ENCODE data around the gene FBN1. TPM values are rescaled to one million over a fixed set of nuclear protein-coding genes. Genes with fewer than 3 reads are reported as not detected.
A peak's percentile ranks its signal among the peaks of the same experiment; 100 is the strongest.

FBN1 gene
- total RNA-seq, 6 experiments from 2014 or later: 1.7 to 12.0 (median 8.7) TPM

- H3K27me3 ChIP-seq: no peaks in the 10 kb centered on the region
- intact Hi-C loops (cut with DNase I): no loop called here
- H3K36me3 ChIP-seq: no peaks in the 10 kb centered on the region
- ATAC-seq: peak in 1 of 4 donors; percentile 13
- TF ChIP-seq POLR2A (IDR thresholded peaks at IDR 0.05): no peak
- TF ChIP-seq, protein P1, sequence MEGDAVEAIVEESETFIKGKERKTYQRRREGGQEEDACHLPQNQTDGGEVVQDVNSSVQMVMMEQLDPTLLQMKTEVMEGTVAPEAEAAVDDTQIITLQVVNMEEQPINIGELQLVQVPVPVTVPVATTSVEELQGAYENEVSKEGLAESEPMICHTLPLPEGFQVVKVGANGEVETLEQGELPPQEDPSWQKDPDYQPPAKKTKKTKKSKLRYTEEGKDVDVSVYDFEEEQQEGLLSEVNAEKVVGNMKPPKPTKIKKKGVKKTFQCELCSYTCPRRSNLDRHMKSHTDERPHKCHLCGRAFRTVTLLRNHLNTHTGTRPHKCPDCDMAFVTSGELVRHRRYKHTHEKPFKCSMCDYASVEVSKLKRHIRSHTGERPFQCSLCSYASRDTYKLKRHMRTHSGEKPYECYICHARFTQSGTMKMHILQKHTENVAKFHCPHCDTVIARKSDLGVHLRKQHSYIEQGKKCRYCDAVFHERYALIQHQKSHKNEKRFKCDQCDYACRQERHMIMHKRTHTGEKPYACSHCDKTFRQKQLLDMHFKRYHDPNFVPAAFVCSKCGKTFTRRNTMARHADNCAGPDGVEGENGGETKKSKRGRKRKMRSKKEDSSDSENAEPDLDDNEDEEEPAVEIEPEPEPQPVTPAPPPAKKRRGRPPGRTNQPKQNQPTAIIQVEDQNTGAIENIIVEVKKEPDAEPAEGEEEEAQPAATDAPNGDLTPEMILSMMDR (IDR thresholded peaks at IDR 0.05): no peak
- no peak overlapping the region for H3K4me3 ChIP-seq
- no peak overlapping the region for H3K27ac ChIP-seq
- H3K9me3 ChIP-seq: no peaks in the 10 kb centered on the region
- DNase-seq: no peak
- 61% methylated on average over 3 of the region's 3 CpGs for WGBS (ENCODE audit: insufficient coverage, low coverage, low lambda C conversion rate, missing lambda C conversion rate)
- H3K4me1 ChIP-seq: no peaks in the 10 kb centered on the region
Measured at GRCh38 chr15:48451736-48452135, 193.8 kb downstream of the FBN1 start.

- H3K4me3 ChIP-seq: no peak overlapping the region
- no peak for TF ChIP-seq POLR2A (IDR thresholded peaks at IDR 0.05)
- TF ChIP-seq, protein P1 (IDR thresholded peaks at IDR 0.05): no peak
- H3K27me3 ChIP-seq: no peaks in the 10 kb centered on the region
- H3K27ac ChIP-seq: no peak overlapping the region
- 26% methylated on average over 3 of the region's 3 CpGs for WGBS (ENCODE audit: insufficient coverage, low coverage, low lambda C conversion rate, missing lambda C conversion rate)
- no peak for DNase-seq
- H3K9me3 ChIP-seq: no peaks in the 10 kb centered on the region
- no peaks in the 10 kb centered on the region for H3K4me1 ChIP-seq
- no peaks in the 10 kb centered on the region for H3K36me3 ChIP-seq
- intact Hi-C loops (cut with DNase I): no loop called here
- peak in 1 of 4 donors; percentile 47 for ATAC-seq
Measured at GRCh38 chr15:48451241-48451640, 194.3 kb downstream of the FBN1 start.

DNA sequence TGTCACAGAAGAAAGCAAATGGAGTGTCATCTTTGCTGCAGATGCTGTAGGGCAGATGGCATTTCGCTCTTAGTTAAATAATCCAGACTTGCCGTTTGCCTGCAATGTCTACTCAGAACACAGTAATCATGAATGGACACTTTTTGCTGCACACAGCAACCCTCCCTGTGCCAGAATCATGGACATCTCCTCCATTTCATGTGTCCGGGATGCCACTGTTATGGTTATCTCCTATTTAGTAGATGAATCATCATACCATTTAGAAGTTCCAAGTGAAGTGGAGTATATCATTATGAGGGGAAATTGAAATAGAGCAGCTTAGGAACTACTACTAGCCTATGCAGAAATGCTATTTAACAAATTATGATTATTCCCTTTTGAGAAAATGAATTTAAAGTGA is 195.8 kb downstream of the FBN1 start:
- TF ChIP-seq POLR2A (IDR thresholded peaks at IDR 0.05): no peak
- TF ChIP-seq, protein P1 (IDR thresholded peaks at IDR 0.05): no peak
- Histone ChIP-seq H3K9me3 (no peaks in the 10 kb centered on the region), H3K4me3 (no peak overlapping the region), H3K36me3 (no peaks in the 10 kb centered on the region), H3K4me1 (no peaks in the 10 kb centered on the region), H3K27ac (no peak overlapping the region), H3K27me3 (no peaks in the 10 kb centered on the region)
- DNase-seq (no peak), ATAC-seq (no peak)
- WGBS (ENCODE audit: insufficient coverage, low coverage, low lambda C conversion rate, missing lambda C conversion rate): 76% methylated on average over 3 of the region's 3 CpGs
- intact Hi-C loops (cut with DNase I): no loop called here

GRCh38 chr15:48447657-48448056 is 197.9 kb downstream of the FBN1 start:
- ATAC-seq: no peak
- no peak overlapping the region for H3K4me3 ChIP-seq
- no peaks in the 10 kb centered on the region for H3K27me3 ChIP-seq
- H3K4me1 ChIP-seq: no peaks in the 10 kb centered on the region
- TF ChIP-seq POLR2A (IDR thresholded peaks at IDR 0.05): no peak
- TF ChIP-seq, protein P1 (IDR thresholded peaks at IDR 0.05): no peak
- DNase-seq: no peak
- H3K36me3 ChIP-seq: no peaks in the 10 kb centered on the region
- no peaks in the 10 kb centered on the region for H3K9me3 ChIP-seq
- no peak overlapping the region for H3K27ac ChIP-seq
- intact Hi-C loops (cut with DNase I): no loop called here
- 77% methylated on average over 1 of the region's 1 CpG for WGBS (ENCODE audit: insufficient coverage, low coverage, low lambda C conversion rate, missing lambda C conversion rate)

- DNase-seq (no peak), ATAC-seq (no peak)
- H3K27ac ChIP-seq: no peak overlapping the region
- no peaks in the 10 kb centered on the region for H3K4me1 ChIP-seq
- no peak overlapping the region for H3K4me3 ChIP-seq
- H3K36me3 ChIP-seq: no peaks in the 10 kb centered on the region
- H3K9me3 ChIP-seq: no peaks in the 10 kb centered on the region
- intact Hi-C loops (cut with DNase I): no loop called here
- no peak for TF ChIP-seq POLR2A (IDR thresholded peaks at IDR 0.05)
- TF ChIP-seq, protein P1 (IDR thresholded peaks at IDR 0.05): no peak
- H3K27me3 ChIP-seq: no peaks in the 10 kb centered on the region
- 93% methylated on average over 1 of the region's 1 CpG for WGBS (ENCODE audit: insufficient coverage, low coverage, low lambda C conversion rate, missing lambda C conversion rate)
Measured at GRCh38 chr15:48447058-48447457, 198.5 kb downstream of the FBN1 start.
